ENCODE results near the gene FILIP1.

Gene FILIP1

GRCh38 chr6:75246386-75246785 is 247.2 kb downstream of the FILIP1 start:
- DNase-seq = no peak

GRCh38 chr6:75244063-75244584 is 249.5 kb downstream of the FILIP1 start:
- no peak for DNase-seq

DNA sequence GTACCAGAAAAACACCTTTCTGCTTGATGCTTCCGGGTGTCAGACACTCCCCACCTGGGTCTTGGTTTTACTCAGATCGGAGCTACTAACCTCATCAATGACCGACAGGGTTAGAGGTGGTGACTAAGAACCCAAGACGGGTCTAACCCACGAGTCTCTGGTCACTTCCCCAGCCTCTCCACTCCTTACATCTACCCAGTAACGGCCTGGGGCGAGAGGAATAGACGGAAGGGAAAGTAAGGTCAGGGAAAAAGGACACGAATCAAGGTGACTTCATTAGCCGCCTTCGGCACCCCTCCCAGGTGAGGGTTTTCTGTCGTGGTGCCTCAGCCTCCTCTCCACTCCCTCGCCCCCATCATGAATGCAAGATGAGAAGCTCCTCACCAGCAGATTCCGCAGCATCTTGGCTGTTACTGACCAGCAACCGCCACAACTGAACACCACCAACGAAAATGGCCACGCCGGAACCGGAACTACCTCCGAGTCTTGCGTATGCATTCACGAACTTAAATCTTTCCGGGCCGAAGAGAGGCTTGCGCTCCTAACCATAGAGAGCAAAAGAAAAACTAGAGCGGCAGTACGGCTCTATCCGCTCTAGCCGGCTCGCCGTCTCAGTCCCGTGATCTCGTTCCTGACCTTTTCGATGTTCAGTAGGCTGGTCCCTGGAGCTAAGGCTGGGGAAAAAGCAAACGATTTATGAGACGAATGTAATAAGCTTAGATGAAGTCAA is 250.1 kb downstream of the FILIP1 start, which contains the start of gene COX7A2:
TSS of gene COX7A2 (minus strand) at position 469 of the 730 bp plus-strand sequence. CDS start at position 402, 67 bp downstream.
- peak; percentile 86 for DNase-seq
